Endothelial cell of umbilical vein (primary cell): Measurements from ENCODE around the gene ITPKB.

Experiments used
- EZH2 ChIP-seq: IDR thresholded peaks from 2 replicates; pipeline ENCODE4 v1.6.1; 2012; ENCODE audit warnings: borderline replicate concordance, low read depth, mild to moderate bottlenecking, moderate library complexity, low read length, inconsistent platforms; ENCODE audit not compliant: severe bottlenecking
- GATA2 ChIP-seq: IDR thresholded peaks from 2 replicates; pipeline ENCODE4 v1.7.0; 2011; ENCODE audit warnings: low read depth, mild to moderate bottlenecking, moderate library complexity, mixed read lengths, low read length; ENCODE audit not compliant: insufficient read length, insufficient read depth
- JUN ChIP-seq: IDR thresholded peaks from 2 replicates; pipeline ENCODE4 v1.6.1; 2011; ENCODE audit warnings: borderline replicate concordance, low read depth; ENCODE audit not compliant: insufficient read length, insufficient read depth
- MYC ChIP-seq: IDR thresholded peaks from one replicate; pipeline ENCODE4 v1.6.1; 2011; ENCODE audit warnings: mild to moderate bottlenecking, low read depth, low read length
- POLR2A ChIP-seq: IDR thresholded peaks from 2 replicates; pipeline ENCODE4 v1.6.1; 2012; ENCODE audit warnings: low read depth, mild to moderate bottlenecking, control low read depth, low read length
- POLR2AphosphoS5 ChIP-seq: IDR thresholded peaks from 2 replicates; pipeline ENCODE4 v1.6.1; 2012; ENCODE audit warnings: low read depth, mild to moderate bottlenecking, control low read depth, low read length, moderate library complexity; ENCODE audit not compliant: insufficient read depth
- TF ChIP-seq, protein P1 (sequence below), 2 donors: IDR thresholded peaks; 1 replicate in 1 of 2; 2 replicates in 1 of 2; pipeline ENCODE4 v1.5.1; 2011; ENCODE audit warnings: low read length in 2 of 2, mild to moderate bottlenecking in 2 of 2, moderate library complexity in 2 of 2, control low read depth in 1 of 2, inconsistent platforms in 1 of 2, low read depth in 1 of 2; ENCODE audit not compliant: insufficient read depth in 1 of 2; ENCODE audit errors: extremely low read depth in 1 of 2
- TF ChIP-seq, protein P2 (sequence below): IDR thresholded peaks from 2 replicates; pipeline ENCODE4 v1.6.1; 2011; ENCODE audit not compliant: insufficient read depth, insufficient read length

DNA sequence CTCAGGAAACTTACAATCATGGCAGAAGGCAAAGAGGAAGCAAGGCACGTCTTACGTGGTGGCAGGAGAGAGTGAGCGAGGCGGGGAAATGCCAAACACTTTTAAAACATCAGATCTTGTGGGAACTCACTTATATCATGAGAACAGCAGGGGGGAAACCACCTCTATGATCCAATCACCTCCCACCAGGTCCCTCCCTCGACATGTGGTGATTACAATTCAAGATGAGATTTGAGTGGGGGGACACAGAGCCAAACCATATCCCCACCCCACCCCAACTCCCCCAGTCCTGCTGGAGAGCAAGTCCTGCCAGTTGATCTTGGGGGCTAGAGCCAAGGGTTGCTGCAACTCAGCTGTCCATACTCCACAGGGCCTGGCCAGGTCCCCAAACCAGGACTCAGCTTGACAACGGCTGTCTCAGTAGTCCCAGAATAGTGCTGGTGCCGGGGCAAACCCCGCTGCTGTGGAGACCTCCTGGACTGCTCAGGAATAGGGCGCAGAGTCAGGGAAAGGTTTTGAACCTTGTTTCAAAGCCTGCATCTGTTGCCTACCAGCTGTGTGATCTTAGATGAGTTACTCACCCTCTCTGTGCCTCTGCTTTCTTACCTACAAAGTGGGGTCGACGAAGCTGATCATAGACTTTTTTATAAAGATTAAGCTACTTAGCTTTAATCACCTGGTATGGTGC lies 111.0 kb downstream of the ITPKB start:
- TF ChIP-seq, protein P1, sequence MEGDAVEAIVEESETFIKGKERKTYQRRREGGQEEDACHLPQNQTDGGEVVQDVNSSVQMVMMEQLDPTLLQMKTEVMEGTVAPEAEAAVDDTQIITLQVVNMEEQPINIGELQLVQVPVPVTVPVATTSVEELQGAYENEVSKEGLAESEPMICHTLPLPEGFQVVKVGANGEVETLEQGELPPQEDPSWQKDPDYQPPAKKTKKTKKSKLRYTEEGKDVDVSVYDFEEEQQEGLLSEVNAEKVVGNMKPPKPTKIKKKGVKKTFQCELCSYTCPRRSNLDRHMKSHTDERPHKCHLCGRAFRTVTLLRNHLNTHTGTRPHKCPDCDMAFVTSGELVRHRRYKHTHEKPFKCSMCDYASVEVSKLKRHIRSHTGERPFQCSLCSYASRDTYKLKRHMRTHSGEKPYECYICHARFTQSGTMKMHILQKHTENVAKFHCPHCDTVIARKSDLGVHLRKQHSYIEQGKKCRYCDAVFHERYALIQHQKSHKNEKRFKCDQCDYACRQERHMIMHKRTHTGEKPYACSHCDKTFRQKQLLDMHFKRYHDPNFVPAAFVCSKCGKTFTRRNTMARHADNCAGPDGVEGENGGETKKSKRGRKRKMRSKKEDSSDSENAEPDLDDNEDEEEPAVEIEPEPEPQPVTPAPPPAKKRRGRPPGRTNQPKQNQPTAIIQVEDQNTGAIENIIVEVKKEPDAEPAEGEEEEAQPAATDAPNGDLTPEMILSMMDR (IDR thresholded peaks at IDR 0.05; ENCODE audit: extremely low read depth in 1 of 2, insufficient read depth in 1 of 2, low read depth in 1 of 2, low read length in 2 of 2): no peak
- TF ChIP-seq POLR2AphosphoS5 (no peak), POLR2A (no peak), EZH2 (no peak), GATA2 (no peak), JUN (no peak), MYC (no peak)
- TF ChIP-seq, protein P2, sequence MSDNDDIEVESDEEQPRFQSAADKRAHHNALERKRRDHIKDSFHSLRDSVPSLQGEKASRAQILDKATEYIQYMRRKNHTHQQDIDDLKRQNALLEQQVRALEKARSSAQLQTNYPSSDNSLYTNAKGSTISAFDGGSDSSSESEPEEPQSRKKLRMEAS: no peak
